Liver (tissue), 9 donors: ENCODE results near the gene OSCP1. TPM values are rescaled to one million over a fixed set of nuclear protein-coding genes. Genes with fewer than 3 reads are reported as not detected.

Experiments
- DNase-seq: peaks from one replicate; pipeline ENCODE4 v3.0.0-alpha.2; 2017; ENCODE audit warnings: low spot score
- H3K27ac ChIP-seq, 2 donors: one replicate each; pipeline ENCODE4 v1.7.0; 2013; ENCODE audit warnings: inconsistent platforms in 2 of 2, low read length in 2 of 2, control low read depth in 1 of 2, low read depth in 1 of 2, mild to moderate bottlenecking in 1 of 2
- H3K27me3 ChIP-seq, 4 donors: one replicate each; pipeline versions ENCODE4 v1.6.1 to v1.7.0; 2013; ENCODE audit warnings: low read length in 3 of 4, inconsistent platforms in 1 of 4, mild to moderate bottlenecking in 1 of 4, moderate library complexity in 1 of 4; ENCODE audit not compliant: control insufficient read depth in 4 of 4, insufficient read depth in 4 of 4
- H3K36me3 ChIP-seq, 4 donors: one replicate each; pipeline versions ENCODE4 v1.6.1 to v1.7.0; 2013; ENCODE audit warnings: low read length in 3 of 4, mild to moderate bottlenecking in 3 of 4, low read depth in 1 of 4, moderate library complexity in 1 of 4; ENCODE audit not compliant: control insufficient read depth in 4 of 4, insufficient read depth in 3 of 4
- H3K4me1 ChIP-seq, 4 donors: one replicate each; pipeline versions ENCODE4 v1.6.1 to v1.7.0; 2013; ENCODE audit warnings: low read length in 3 of 4, mild to moderate bottlenecking in 3 of 4, moderate library complexity in 1 of 4; ENCODE audit not compliant: control insufficient read depth in 4 of 4, insufficient read depth in 4 of 4
- H3K4me3 ChIP-seq, 3 donors: one replicate each; pipeline versions ENCODE4 v1.6.1 to v1.7.0; 2013; ENCODE audit warnings: low read length in 3 of 3, control low read depth in 1 of 3, low read depth in 1 of 3, mild to moderate bottlenecking in 1 of 3
- H3K9ac ChIP-seq, 2 donors: one replicate each; pipeline ENCODE4 v1.7.0; 2013; ENCODE audit warnings: low read length in 2 of 2, mild to moderate bottlenecking in 2 of 2, moderate library complexity in 2 of 2, control low read depth in 1 of 2, low read depth in 1 of 2
- H3K9me3 ChIP-seq, 4 donors: one replicate each; pipeline versions ENCODE4 v1.6.1 to v1.7.0; 2013; ENCODE audit warnings: low read length in 3 of 4; ENCODE audit not compliant: control insufficient read depth in 4 of 4
- ATF3 ChIP-seq: IDR thresholded peaks from 2 replicates; pipeline ENCODE4 v1.6.1; 2016; ENCODE audit warnings: antibody characterized with exemption
- EGR1 ChIP-seq, 2 donors: IDR thresholded peaks; 2 replicates each; pipeline ENCODE4 v1.6.1; 2016 to 2018; ENCODE audit warnings: antibody characterized with exemption in 2 of 2, low read depth in 2 of 2
- FOXA1 ChIP-seq: IDR thresholded peaks from 2 replicates; pipeline ENCODE4 v1.6.1; 2016; ENCODE audit warnings: antibody characterized with exemption
- FOXA2 ChIP-seq: IDR thresholded peaks from 2 replicates; pipeline ENCODE4 v1.6.1; 2016; ENCODE audit warnings: antibody characterized with exemption
- GABPA ChIP-seq, 2 donors: IDR thresholded peaks in 1 of 2; conservative IDR thresholded peaks in 1 of 2; 2 replicates each; pipeline ENCODE4 v1.6.1; 2016; ENCODE audit warnings: antibody characterized with exemption in 2 of 2, mild to moderate bottlenecking in 1 of 2, moderate library complexity in 1 of 2
- HNF4A ChIP-seq, 2 donors: conservative IDR thresholded peaks; 2 replicates each; pipeline ENCODE4 v1.6.1; 2016; ENCODE audit warnings: antibody characterized with exemption in 2 of 2, mild to moderate bottlenecking in 2 of 2
- HNF4G ChIP-seq: IDR thresholded peaks from 2 replicates; pipeline ENCODE4 v1.6.1; 2016; ENCODE audit warnings: antibody characterized with exemption
- JUND ChIP-seq, 2 donors: IDR thresholded peaks; 2 replicates each; pipeline ENCODE4 v1.6.1; 2016; ENCODE audit warnings: antibody characterized with exemption in 2 of 2
- NR2F2 ChIP-seq: IDR thresholded peaks from 2 replicates; pipeline ENCODE4 v1.6.1; 2016; ENCODE audit warnings: antibody characterized with exemption
- RAD21 ChIP-seq, 2 donors: IDR thresholded peaks; 2 replicates each; pipeline ENCODE4 v1.6.1; 2016; ENCODE audit warnings: antibody characterized with exemption in 2 of 2, mild to moderate bottlenecking in 2 of 2
- REST ChIP-seq: IDR thresholded peaks from 2 replicates; pipeline ENCODE4 v1.6.1; 2016; ENCODE audit warnings: antibody characterized with exemption, mild to moderate bottlenecking
- RXRA ChIP-seq, 2 donors: IDR thresholded peaks; 2 replicates each; pipeline ENCODE4 v1.6.1; 2017 to 2018; ENCODE audit warnings: antibody characterized with exemption in 2 of 2, mild to moderate bottlenecking in 1 of 2
- SP1 ChIP-seq: IDR thresholded peaks from 2 replicates; pipeline ENCODE4 v1.6.1; 2018; ENCODE audit warnings: antibody characterized with exemption, mild to moderate bottlenecking
- TAF1 ChIP-seq: conservative IDR thresholded peaks from 2 replicates; pipeline ENCODE4 v1.6.1; 2016; ENCODE audit warnings: antibody characterized with exemption, mild to moderate bottlenecking
- YY1 ChIP-seq: IDR thresholded peaks from 2 replicates; pipeline ENCODE4 v1.6.1; 2016; ENCODE audit warnings: antibody characterized with exemption, mild to moderate bottlenecking
- WGBS: extraction: QIAGEN DNeasy Blood & Tissue Kit; methylation state at CpG from one replicate; pipeline ENCODE4 v1.1.7; 2013; 5-methylcytosine and 5-hydroxymethylcytosine counted together
- polyA plus RNA-seq, 2 donors: library from polyadenylated mRNA; stranded (reverse) in 1 of 2; unstranded in 1 of 2; fragments of 200-250 nt in 1 of 2; fragments of >200 nt in 1 of 2; fragmentation: Nextera tagmentation in 1 of 2; extraction: Ambion mirVana in 1 of 2; gene quantifications; one replicate each; pipeline versions ENCODE4 v1.2.1 to v1.2.3, GENCODE V29; 2013 to 2015
- total RNA-seq, 2 donors: library from RNA; depleted of rRNA; stranded (reverse); fragments of >200 nt; gene quantifications; one replicate each; pipeline ENCODE4 v1.2.3, GENCODE V29; 2014
- TF ChIP-seq, protein P1 (sequence below): fragments of 150-350 bp; IDR thresholded peaks from 2 replicates; pipeline ENCODE4 v1.5.1; 2017; ENCODE audit warnings: improper control_type of control experiment, low read depth, low read length; ENCODE audit not compliant: missing input control
- TF ChIP-seq, protein P2 (sequence below): IDR thresholded peaks from 2 replicates; pipeline ENCODE4 v1.6.1; 2016; ENCODE audit warnings: antibody characterized with exemption
- TF ChIP-seq, protein P3 (sequence below): IDR thresholded peaks from 2 replicates; pipeline ENCODE4 v1.6.1; 2016; ENCODE audit warnings: antibody characterized with exemption
- donor health status: healthy.
- donor health status: healthy.
- donor health status: healthy.
- donor health status: healthy.
- donor health status: healthy.

Gene OSCP1
- total and polyA plus RNA-seq, 4 donors = 1.1 to 1.7 (median 1.5) TPM

DNA sequence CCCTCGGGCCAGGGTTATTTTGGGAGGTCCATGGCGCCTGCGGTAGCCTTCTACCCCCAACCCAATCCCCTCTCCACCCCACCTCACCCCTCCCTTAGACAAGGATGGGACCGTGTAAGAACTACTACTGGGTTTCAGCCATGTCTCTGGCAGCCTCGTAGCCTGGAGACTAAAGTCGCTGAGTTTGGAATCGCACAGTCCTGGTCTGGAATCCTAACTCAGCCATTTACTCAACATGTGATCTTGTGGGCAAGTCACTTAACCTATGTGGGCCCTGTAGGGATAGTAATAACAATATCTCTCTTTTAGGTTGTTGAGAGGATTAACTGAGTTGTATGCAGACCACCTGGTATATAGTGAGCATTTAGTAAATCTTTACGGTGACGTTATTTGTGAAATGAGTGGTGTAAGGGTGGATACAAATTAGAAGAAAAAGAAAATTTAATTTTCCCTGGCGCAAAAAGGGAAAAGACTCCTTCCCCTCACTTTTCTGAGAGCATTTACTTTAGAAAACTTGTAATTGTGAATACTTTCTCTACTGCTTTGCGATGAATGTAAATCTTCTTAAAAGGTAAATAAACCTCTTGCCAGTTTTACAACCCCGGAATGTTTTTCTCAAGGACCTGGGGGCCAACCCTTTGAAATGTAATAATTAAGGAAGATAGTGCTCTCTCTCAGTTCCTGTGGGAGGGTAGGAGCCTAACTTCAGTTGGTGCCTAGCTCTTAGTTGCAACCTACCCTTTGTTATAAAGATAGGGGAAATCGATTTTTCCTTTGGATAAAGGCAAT lies 14.5 kb upstream of the OSCP1 start:
- 35% methylated on average over 13 of the region's 13 CpGs for WGBS
- Histone ChIP-seq H3K9ac (peak overlapping the region; percentile 36 to 92), H3K4me1 (peaks cover 2 to 10% (median 5%) of the 10 kb centered on the region in 4 donors), H3K27me3 (no peaks in the 10 kb centered on the region), H3K27ac (peak overlapping the region; percentile 97 to 98), H3K36me3 (peaks cover 0 to 19% (median 16%) of the 10 kb centered on the region in 4 donors), H3K4me3 (peak overlapping the region; percentile 28 to 84 (median 70)), H3K9me3 (no peaks in the 10 kb centered on the region)
- TF ChIP-seq, protein P1, sequence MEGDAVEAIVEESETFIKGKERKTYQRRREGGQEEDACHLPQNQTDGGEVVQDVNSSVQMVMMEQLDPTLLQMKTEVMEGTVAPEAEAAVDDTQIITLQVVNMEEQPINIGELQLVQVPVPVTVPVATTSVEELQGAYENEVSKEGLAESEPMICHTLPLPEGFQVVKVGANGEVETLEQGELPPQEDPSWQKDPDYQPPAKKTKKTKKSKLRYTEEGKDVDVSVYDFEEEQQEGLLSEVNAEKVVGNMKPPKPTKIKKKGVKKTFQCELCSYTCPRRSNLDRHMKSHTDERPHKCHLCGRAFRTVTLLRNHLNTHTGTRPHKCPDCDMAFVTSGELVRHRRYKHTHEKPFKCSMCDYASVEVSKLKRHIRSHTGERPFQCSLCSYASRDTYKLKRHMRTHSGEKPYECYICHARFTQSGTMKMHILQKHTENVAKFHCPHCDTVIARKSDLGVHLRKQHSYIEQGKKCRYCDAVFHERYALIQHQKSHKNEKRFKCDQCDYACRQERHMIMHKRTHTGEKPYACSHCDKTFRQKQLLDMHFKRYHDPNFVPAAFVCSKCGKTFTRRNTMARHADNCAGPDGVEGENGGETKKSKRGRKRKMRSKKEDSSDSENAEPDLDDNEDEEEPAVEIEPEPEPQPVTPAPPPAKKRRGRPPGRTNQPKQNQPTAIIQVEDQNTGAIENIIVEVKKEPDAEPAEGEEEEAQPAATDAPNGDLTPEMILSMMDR = no peak
- TF ChIP-seq TAF1 (no peak), YY1 (no peak), HNF4G (peak; percentile 40), ATF3 (peak; percentile 13), FOXA2 (no peak), RAD21 (IDR thresholded peaks at IDR 0.05) (no peak), SP1 (no peak)
- TF ChIP-seq, protein P2, sequence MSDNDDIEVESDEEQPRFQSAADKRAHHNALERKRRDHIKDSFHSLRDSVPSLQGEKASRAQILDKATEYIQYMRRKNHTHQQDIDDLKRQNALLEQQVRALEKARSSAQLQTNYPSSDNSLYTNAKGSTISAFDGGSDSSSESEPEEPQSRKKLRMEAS = no peak
- no peak for DNase-seq

GRCh38 chr1:36463803-36464604 lies 13.8 kb upstream of the OSCP1 start, which contains the start of gene MRPS15:
MRPS15 (minus strand) TSS chr1:36464384; CDS start chr1:36464275, 109 bp downstream.
- TF ChIP-seq TAF1 (peak; percentile 37), HNF4A (conservative IDR thresholded peaks at IDR 0.05) (peak; percentile 52 to 55), RXRA (IDR thresholded peaks at IDR 0.05) (peak; percentile 42 to 48), HNF4G (no peak), JUND (IDR thresholded peaks at IDR 0.05) (peak; percentile 74), RAD21 (IDR thresholded peaks at IDR 0.05) (no peak), YY1 (peak; percentile 99), FOXA2 (peak; percentile 37), EGR1 (IDR thresholded peaks at IDR 0.05; ENCODE audit: low read depth in 2 of 2) (peak in 1 of 2 donors; percentile 36), GABPA (IDR thresholded peaks at IDR 0.05 in 1 of 2, conservative IDR thresholded peaks at IDR 0.05 in 1 of 2) (no peak), NR2F2 (peak; percentile 51), ATF3 (peak; percentile 94), REST (peak; percentile 64), SP1 (peak; percentile 68), FOXA1 (no peak)
- TF ChIP-seq, protein P1 = no peak
- TF ChIP-seq, protein P2 = peak; percentile 53
- TF ChIP-seq, protein P3, sequence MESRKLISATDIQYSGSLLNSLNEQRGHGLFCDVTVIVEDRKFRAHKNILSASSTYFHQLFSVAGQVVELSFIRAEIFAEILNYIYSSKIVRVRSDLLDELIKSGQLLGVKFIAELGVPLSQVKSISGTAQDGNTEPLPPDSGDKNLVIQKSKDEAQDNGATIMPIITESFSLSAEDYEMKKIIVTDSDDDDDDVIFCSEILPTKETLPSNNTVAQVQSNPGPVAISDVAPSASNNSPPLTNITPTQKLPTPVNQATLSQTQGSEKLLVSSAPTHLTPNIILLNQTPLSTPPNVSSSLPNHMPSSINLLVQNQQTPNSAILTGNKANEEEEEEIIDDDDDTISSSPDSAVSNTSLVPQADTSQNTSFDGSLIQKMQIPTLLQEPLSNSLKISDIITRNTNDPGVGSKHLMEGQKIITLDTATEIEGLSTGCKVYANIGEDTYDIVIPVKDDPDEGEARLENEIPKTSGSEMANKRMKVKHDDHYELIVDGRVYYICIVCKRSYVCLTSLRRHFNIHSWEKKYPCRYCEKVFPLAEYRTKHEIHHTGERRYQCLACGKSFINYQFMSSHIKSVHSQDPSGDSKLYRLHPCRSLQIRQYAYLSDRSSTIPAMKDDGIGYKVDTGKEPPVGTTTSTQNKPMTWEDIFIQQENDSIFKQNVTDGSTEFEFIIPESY = no peak
- Histone ChIP-seq H3K27ac (peak within 1 kb of the TSS; percentile 97 to 98), H3K9me3 (no peaks in the 10 kb centered on the region), H3K4me3 (peak within 1 kb of the TSS; percentile 70 to 95 (median 84)), H3K4me1 (peaks cover 2 to 10% (median 5%) of the 10 kb centered on the region in 4 donors), H3K27me3 (no peaks in the 10 kb centered on the region), H3K9ac (peak within 1 kb of the TSS; percentile 36 to 92), H3K36me3 (peaks cover 0 to 26% (median 18%) of the 10 kb centered on the region in 4 donors)
- peak; percentile 96 for DNase-seq
- WGBS = under 1% methylated on average over 65 of the region's 65 CpGs
